HFFc6 (cell line): Measurements from ENCODE around the gene RANBP17. TPM values are rescaled to one million over a fixed set of nuclear protein-coding genes. Genes with fewer than 3 reads are reported as not detected.
A peak's percentile ranks its signal among the peaks of the same experiment; 100 is the strongest.

Experiments
- DNase-seq: peaks from one replicate; pipeline ENCODE4 v3.0.0-alpha.2; 2018
- H3K27ac Mint-ChIP-seq: 2 replicates; pipeline ENCODE4 v1.8.0; 2020; ENCODE audit warnings: mild to moderate bottlenecking, mixed read lengths
- H3K27me3 Mint-ChIP-seq: 2 replicates; pipeline ENCODE4 v1.8.0; 2021; ENCODE audit warnings: mild to moderate bottlenecking, moderate library complexity, mixed read lengths; ENCODE audit not compliant: insufficient read depth
- H3K36me3 Mint-ChIP-seq: 2 replicates; pipeline ENCODE4 v1.8.0; 2021; ENCODE audit warnings: low read depth, mixed read lengths
- H3K4me1 Mint-ChIP-seq: 2 replicates; pipeline ENCODE4 v1.8.0; 2020; ENCODE audit warnings: low read depth, mixed read lengths
- H3K4me3 Mint-ChIP-seq: 2 replicates; pipeline ENCODE4 v1.8.0; 2020; ENCODE audit warnings: mild to moderate bottlenecking, moderate library complexity, mixed read lengths
- H3K9me3 Mint-ChIP-seq: 2 replicates; pipeline ENCODE4 v1.8.0; 2020; ENCODE audit warnings: mild to moderate bottlenecking, mixed read lengths
- total RNA-seq, 6 experiments: library from RNA; stranded (reverse); fragmentation: NEBNext Ultra II Directional; extraction: Animal tissue kit (Norgen Biotek cat#: 25700); gene quantifications; 2 replicates in 1 of 6; 3 replicates in 5 of 6; pipeline ENCODE4 v1.2.3, GENCODE V29; 2021
- TF ChIP-seq, protein P1 (sequence below): fragments of 200-600 bp; sonication (generic); IDR thresholded peaks from 2 replicates; pipeline ENCODE4 v1.5.0; 2021; ENCODE audit warnings: antibody characterized with exemption, mild to moderate bottlenecking

Gene RANBP17
- total RNA-seq, 6 experiments from 2014 or later: 3.3 to 7.2 (median 4.9) TPM

DNA sequence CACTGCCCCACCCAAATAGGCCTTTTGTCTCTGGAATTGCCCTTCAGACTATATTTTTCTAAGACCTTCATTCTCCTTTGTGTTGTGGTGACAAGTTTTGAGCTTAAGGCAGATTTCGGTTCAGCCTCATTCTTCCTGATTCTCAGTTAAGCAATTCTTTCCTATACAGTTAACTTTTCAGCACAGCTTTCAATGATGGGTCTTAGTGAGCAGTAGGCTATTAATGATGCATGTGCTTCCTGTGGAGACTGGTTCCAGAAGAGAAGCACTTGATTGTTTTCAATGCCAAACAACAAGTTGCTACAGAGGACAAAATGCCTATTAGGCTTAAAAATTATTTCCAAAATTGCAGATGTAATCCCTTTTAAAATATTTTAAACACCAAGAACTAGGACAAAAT is 399.5 kb downstream of the RANBP17 start:
- peaks cover 1% of the 10 kb centered on the region; the same call in 1 of the 2 replicates for H3K27me3 Mint-ChIP-seq
- H3K36me3 Mint-ChIP-seq: no peaks in the 10 kb centered on the region
- peaks cover 8% of the 10 kb centered on the region; the same call in 1 of the 2 replicates for H3K4me1 Mint-ChIP-seq
- TF ChIP-seq, protein P1, sequence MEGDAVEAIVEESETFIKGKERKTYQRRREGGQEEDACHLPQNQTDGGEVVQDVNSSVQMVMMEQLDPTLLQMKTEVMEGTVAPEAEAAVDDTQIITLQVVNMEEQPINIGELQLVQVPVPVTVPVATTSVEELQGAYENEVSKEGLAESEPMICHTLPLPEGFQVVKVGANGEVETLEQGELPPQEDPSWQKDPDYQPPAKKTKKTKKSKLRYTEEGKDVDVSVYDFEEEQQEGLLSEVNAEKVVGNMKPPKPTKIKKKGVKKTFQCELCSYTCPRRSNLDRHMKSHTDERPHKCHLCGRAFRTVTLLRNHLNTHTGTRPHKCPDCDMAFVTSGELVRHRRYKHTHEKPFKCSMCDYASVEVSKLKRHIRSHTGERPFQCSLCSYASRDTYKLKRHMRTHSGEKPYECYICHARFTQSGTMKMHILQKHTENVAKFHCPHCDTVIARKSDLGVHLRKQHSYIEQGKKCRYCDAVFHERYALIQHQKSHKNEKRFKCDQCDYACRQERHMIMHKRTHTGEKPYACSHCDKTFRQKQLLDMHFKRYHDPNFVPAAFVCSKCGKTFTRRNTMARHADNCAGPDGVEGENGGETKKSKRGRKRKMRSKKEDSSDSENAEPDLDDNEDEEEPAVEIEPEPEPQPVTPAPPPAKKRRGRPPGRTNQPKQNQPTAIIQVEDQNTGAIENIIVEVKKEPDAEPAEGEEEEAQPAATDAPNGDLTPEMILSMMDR: no peak
- H3K9me3 Mint-ChIP-seq: no peaks in the 10 kb centered on the region
- H3K4me3 Mint-ChIP-seq: no peak overlapping the region
- no peak overlapping the region for H3K27ac Mint-ChIP-seq
- DNase-seq: no peak

DNA sequence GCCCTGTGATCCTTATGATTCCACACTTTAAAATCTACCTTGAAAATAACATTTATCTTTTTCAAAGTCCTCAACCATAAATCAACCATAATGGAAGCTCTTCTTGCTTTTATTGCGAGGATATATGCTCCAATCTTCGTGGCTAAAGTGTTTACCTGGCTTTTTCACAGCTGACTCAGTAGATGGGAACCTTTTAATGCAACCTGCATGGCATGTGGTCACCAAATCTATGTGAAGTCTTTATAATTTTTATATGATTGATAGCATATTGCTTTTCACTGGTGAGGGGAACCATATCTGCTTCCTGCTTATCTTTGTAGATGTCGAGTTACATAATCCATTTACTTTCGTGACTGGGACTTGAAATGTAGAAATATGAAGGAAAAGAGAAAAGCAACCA is 400.1 kb downstream of the RANBP17 start:
- Mint-ChIP-seq H3K4me1 (peaks cover 8% of the 10 kb centered on the region; the same call in 1 of the 2 replicates), H3K27ac (no peak overlapping the region), H3K9me3 (no peaks in the 10 kb centered on the region), H3K4me3 (no peak overlapping the region), H3K27me3 (peaks cover 1% of the 10 kb centered on the region; the same call in 1 of the 2 replicates), H3K36me3 (no peaks in the 10 kb centered on the region)
- TF ChIP-seq, protein P1: no peak
- DNase-seq: no peak

DNA sequence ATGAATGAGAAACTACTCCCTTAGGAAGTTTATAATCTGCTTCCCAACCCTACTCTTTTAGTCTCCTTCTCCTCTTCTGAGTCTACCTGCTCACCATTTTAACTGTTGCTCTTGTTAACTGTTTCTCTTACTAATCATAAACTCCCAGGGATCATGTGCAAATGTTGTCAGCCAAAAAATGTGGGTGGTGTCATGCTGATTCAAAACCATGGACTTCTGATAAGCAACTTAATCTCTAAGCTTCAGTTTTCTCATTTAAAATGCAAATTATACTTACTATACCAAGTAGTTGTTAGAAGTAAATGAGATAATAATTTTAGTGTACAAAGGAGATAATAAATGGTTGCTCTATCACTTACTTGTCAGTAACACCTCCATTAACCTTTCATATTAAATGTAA is 401.4 kb downstream of the RANBP17 start:
- H3K4me3 Mint-ChIP-seq: no peak overlapping the region
- H3K27me3 Mint-ChIP-seq: peaks cover 1% of the 10 kb centered on the region; the same call in 1 of the 2 replicates
- no peak overlapping the region for H3K27ac Mint-ChIP-seq
- DNase-seq: no peak
- H3K9me3 Mint-ChIP-seq: no peaks in the 10 kb centered on the region
- no peaks in the 10 kb centered on the region for H3K36me3 Mint-ChIP-seq
- TF ChIP-seq, protein P1: no peak
- peaks cover 8% of the 10 kb centered on the region; the same call in 1 of the 2 replicates for H3K4me1 Mint-ChIP-seq

DNA sequence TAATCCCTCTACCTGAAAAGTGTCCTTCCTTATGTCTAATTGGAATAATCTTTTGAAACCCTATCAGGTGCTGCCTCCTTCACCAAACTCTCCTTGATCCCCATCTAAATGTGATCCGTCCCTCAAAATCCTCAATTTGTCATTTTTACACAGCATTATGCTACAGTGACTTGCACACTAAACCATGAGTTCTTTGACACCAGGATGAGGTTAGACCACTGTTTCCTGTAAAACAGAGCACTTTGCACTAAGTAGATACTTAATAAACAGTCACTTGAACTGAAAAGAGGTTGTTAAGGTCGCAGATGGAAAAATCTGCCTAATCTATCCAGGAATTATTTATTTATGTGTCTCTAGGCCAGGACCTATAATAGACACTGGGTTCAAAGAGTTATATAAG is 403.0 kb downstream of the RANBP17 start:
- Mint-ChIP-seq H3K9me3 (no peaks in the 10 kb centered on the region), H3K27me3 (peaks cover 1% of the 10 kb centered on the region; the same call in 1 of the 2 replicates), H3K4me3 (no peak overlapping the region), H3K4me1 (peaks cover 23% of the 10 kb centered on the region), H3K27ac (no peak overlapping the region), H3K36me3 (no peaks in the 10 kb centered on the region)
- TF ChIP-seq, protein P1: no peak
- no peak for DNase-seq

DNA sequence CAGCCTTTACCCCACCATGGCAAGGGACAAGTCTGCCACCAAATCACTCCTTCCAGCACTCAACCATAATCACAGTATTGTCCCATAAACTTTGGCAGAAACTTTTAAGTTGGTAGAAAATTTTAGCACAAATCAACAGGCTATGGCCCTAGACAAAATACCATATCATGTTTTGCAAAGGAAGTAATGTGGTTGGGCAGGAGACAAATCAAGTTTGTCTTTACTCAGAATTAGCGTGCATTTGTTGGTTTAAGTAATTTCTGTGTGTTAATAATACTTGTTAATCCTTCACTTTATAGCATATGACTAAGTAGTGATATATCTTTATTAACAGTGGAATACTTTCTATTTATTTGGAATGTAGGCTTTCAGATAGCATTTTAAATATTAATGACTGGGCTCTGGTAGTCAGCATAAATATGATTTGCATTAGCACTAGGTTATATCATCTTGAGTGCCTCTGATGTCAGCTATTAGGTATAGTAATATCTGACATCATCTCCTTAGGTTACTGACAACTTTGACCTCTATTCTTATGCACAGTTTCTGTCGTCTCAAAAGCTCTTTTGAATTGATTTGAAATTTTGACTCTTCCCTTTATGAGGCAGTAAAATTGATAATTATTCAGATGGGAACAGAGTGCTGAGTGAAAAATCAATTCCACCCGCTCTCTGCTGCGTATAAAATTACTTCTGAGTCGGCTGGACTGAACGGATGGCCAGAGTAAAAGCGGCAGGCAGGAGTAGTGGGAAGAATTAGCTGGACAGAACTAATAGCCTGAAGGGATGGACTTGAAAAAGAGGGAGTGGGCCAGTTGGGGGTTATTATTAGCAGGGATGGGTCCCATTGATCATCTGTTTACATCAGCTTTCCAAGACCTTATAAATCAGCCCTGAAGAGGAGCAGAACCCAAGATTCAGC is 407.1 kb downstream of the RANBP17 start:
- H3K36me3 Mint-ChIP-seq: peaks cover 7% of the 10 kb centered on the region
- TF ChIP-seq, protein P1: no peak
- peaks cover 55% of the 10 kb centered on the region for H3K4me1 Mint-ChIP-seq
- peak overlapping the region; percentile 79 for H3K27ac Mint-ChIP-seq
- no peaks in the 10 kb centered on the region for H3K27me3 Mint-ChIP-seq
- H3K9me3 Mint-ChIP-seq: no peaks in the 10 kb centered on the region
- DNase-seq: no peak
- H3K4me3 Mint-ChIP-seq: peak overlapping the region; percentile 58; the same call in 1 of the 2 replicates
